ENCODE data around the gene CNTNAP2. TPM values are rescaled to one million over a fixed set of nuclear protein-coding genes. Genes with fewer than 3 reads are reported as not detected.

The CNTNAP2 gene
- total and polyA plus RNA-seq, 2 of the 13 experiments (the other 11 are each of a cell fraction or from before 2014, with no cell fraction given) = 0.40 to 0.42 TPM

GRCh38 chr7:146728611-146729010, 612.0 kb downstream of the CNTNAP2 start:
- FAIRE-seq (no peak), ATAC-seq (no peak), DNase-seq (ENCODE audit: low spot score) (no peak)
- ChIA-PET CTCF (ENCODE audit: low intra/inter-chr PET ratio, low total read pairs) (no interaction called here), POLR2A (no interaction called here)
- intact Hi-C loops (cut with micrococcal nuclease; ENCODE audit: unreplicated experiment) (no loop called here), in situ Hi-C loops (cut with HindIII; ENCODE audit: extremely low pct_ligation_motif_present, low pct_unique_long_range_greater_than_20kb) (no loop called here)
- TF ChIP-seq ZNF615 (CRISPR knock-in tag; IDR thresholded peaks at IDR 0.05; ENCODE audit: borderline replicate concordance) = no peak
- TF ChIP-seq ZNF441 (CRISPR knock-in tag; IDR thresholded peaks at IDR 0.05; ENCODE audit: borderline replicate concordance) = no peak
- no peak for TF ChIP-seq NAIF1 (CRISPR knock-in tag; IDR thresholded peaks at IDR 0.05; ENCODE audit: borderline replicate concordance)
- no peak for TF ChIP-seq ZNF784 (CRISPR knock-in tag; IDR thresholded peaks at IDR 0.05; ENCODE audit: borderline replicate concordance)
- no peak for TF ChIP-seq MED1 (CRISPR knock-in tag; IDR thresholded peaks at IDR 0.05)
- no peak for TF ChIP-seq ZKSCAN5 (CRISPR knock-in tag; IDR thresholded peaks at IDR 0.05)
- no peak for TF ChIP-seq SOX13 (IDR thresholded peaks at IDR 0.05)
- no peak for TF ChIP-seq SOX13 (CRISPR knock-in tag; conservative IDR thresholded peaks at IDR 0.05 in 1 of 2, IDR thresholded peaks at IDR 0.05 in 1 of 2)
- no peak for TF ChIP-seq ZBTB44 (CRISPR knock-in tag; IDR thresholded peaks at IDR 0.05)
- H4K20me1 ChIP-seq (ENCODE audit: insufficient read depth, low read length) = no peaks in the 10 kb centered on the region
- H3K4me1 ChIP-seq (ENCODE audit: insufficient read depth, low read length) = no peaks in the 10 kb centered on the region
- H3K9me3 ChIP-seq (ENCODE audit: low read length) = peaks cover 83% of the 10 kb centered on the region
- H3K27me3 ChIP-seq (ENCODE audit: control insufficient read depth in 1 of 2, insufficient read depth in 2 of 2, low read length in 2 of 2) = no peaks in the 10 kb centered on the region
- H2AFZ ChIP-seq (ENCODE audit: low read length) = no peak overlapping the region
- H3K4me2 ChIP-seq (ENCODE audit: low read depth, low read length) = no peak overlapping the region
- H3K79me2 ChIP-seq (ENCODE audit: insufficient read depth, low read length) = no peaks in the 10 kb centered on the region
- 2% methylated on average over 4 of the region's 4 CpGs for WGBS (ENCODE audit: low lambda C conversion rate)
- no peak overlapping the region for H3K9ac ChIP-seq (ENCODE audit: insufficient read depth, low read depth, low read length)
- no TSS peak for BruUV-seq (replicated peaks)
- no peak overlapping the region for H3K27ac ChIP-seq (ENCODE audit: extremely low read length, insufficient read depth, low read length)
- H3K36me3 ChIP-seq (replicated peaks in 1 of 2; ENCODE audit: control insufficient read depth in 1 of 2, insufficient read depth in 2 of 2, low read length in 2 of 2) = no peaks in the 10 kb centered on the region
- H3K4me3 ChIP-seq (replicated peaks in 1 of 3; ENCODE audit: insufficient read depth in 1 of 3, low read depth in 2 of 3, low read length in 3 of 3) = no peak overlapping the region
